Activated CD8-positive, alpha-beta memory T cell treated with anti-CD3 and anti-CD28 coated beads, Interleukin-2, amount 10 ng/mL, durations not matched to agents 7 days and 5 days (primary cell): ENCODE measurements around the gene EMSY. TPM values are rescaled to one million over a fixed set of nuclear protein-coding genes. Genes with fewer than 3 reads are reported as not detected.
"Not testable (repeated sequence)": the region's sequence is repeated elsewhere in the genome, so short reads cannot be mapped to it uniquely, and the experiment has no call there.

ENCODE experiments used
- ATAC-seq: fragments of 150-1000 bp; cut with Tn5 transposase; one replicate; pipeline ENCODE4 v1.10.0; 2021; ENCODE audit warnings: moderate library complexity
- CTCF ChIA-PET: fragments of 350-600 bp; sonication (Branson Sonifier 250); formaldehyde crosslinking; loops from one replicate; lab custom pipeline; 2021; ENCODE audit warnings: antibody characterized with exemption; lab: Charles Lee
- DNase-seq: peaks from one replicate; pipeline ENCODE4 v3.0.0-alpha.2; 2020
- H3K27ac Mint-ChIP-seq: one replicate; pipeline ENCODE4 v1.8.0; 2021; ENCODE audit warnings: mild to moderate bottlenecking, mixed read lengths
- H3K27me3 Mint-ChIP-seq: one replicate; pipeline ENCODE4 v1.8.0; 2021; ENCODE audit warnings: mixed read lengths
- H3K36me3 Mint-ChIP-seq: one replicate; pipeline ENCODE4 v1.8.0; 2021; ENCODE audit warnings: mild to moderate bottlenecking, mixed read lengths
- H3K4me1 Mint-ChIP-seq: one replicate; pipeline ENCODE4 v1.8.0; 2021; ENCODE audit warnings: mixed read lengths
- H3K4me3 Mint-ChIP-seq: one replicate; pipeline ENCODE4 v1.8.0; 2021; ENCODE audit warnings: mild to moderate bottlenecking, moderate library complexity, mixed read lengths
- H3K9me3 Mint-ChIP-seq: one replicate; pipeline ENCODE4 v1.8.0; 2022; ENCODE audit warnings: low read depth, mixed read lengths
- total RNA-seq, 2 experiments: library from RNA; stranded (reverse); gene quantifications; one replicate each; pipeline ENCODE4 v1.2.3, GENCODE V29; 2021

Gene EMSY
- 10 to 100 TPM; 34.9 to 42.0 TPM for total RNA-seq

GRCh38 chr11:76444384-76445120, at the start of gene EMSY:
EMSY (plus strand) TSS chr11:76445018; CDS start chr11:76446939, 1,921 bp downstream.
- H3K4me1 Mint-ChIP-seq: peaks cover 29% of the 10 kb centered on the region
- peaks cover 28% of the 10 kb centered on the region for H3K36me3 Mint-ChIP-seq
- no peaks in the 10 kb centered on the region for H3K9me3 Mint-ChIP-seq
- peak within 1 kb of the TSS; percentile 89 for H3K27ac Mint-ChIP-seq
- peak; percentile 94 for ATAC-seq
- CTCF ChIA-PET: no interaction called here
- DNase-seq: peak; percentile 96
- H3K4me3 Mint-ChIP-seq: peak within 1 kb of the TSS; percentile 85
- no peaks in the 10 kb centered on the region for H3K27me3 Mint-ChIP-seq

- Mint-ChIP-seq H3K27ac (no peak overlapping the region), H3K9me3 (no peaks in the 10 kb centered on the region), H3K4me1 (no peaks in the 10 kb centered on the region), H3K4me3 (no peak overlapping the region), H3K27me3 (peaks cover 4% of the 10 kb centered on the region), H3K36me3 (no peaks in the 10 kb centered on the region)
- DNase-seq (no peak), ATAC-seq (no peak)
- CTCF ChIA-PET: no interaction called here
Measured at GRCh38 chr11:76395296-76395695, 49.5 kb upstream of the EMSY start.

- Mint-ChIP-seq H3K27ac (no peak overlapping the region), H3K27me3 (peaks cover 7% of the 10 kb centered on the region), H3K9me3 (no peaks in the 10 kb centered on the region), H3K4me3 (no peak overlapping the region), H3K4me1 (no peaks in the 10 kb centered on the region), H3K36me3 (no peaks in the 10 kb centered on the region)
- DNase-seq (no peak), ATAC-seq (no peak)
- CTCF ChIA-PET: no interaction called here
Measured at GRCh38 chr11:76397383-76397782, 47.4 kb upstream of the EMSY start.

- no peak overlapping the region for H3K4me3 Mint-ChIP-seq
- H3K27me3 Mint-ChIP-seq: peaks cover 3% of the 10 kb centered on the region
- DNase-seq (no peak), ATAC-seq (no peak)
- H3K27ac Mint-ChIP-seq: no peak overlapping the region
- H3K4me1 Mint-ChIP-seq: no peaks in the 10 kb centered on the region
- CTCF ChIA-PET: interaction anchor here (0.7 kb wide), 1 partner anchor 801 kb away, joined by 3 read pairs; no protein-coding TSS in a partner anchor
- H3K9me3 Mint-ChIP-seq: no peaks in the 10 kb centered on the region
- H3K36me3 Mint-ChIP-seq: no peaks in the 10 kb centered on the region
Measured at GRCh38 chr11:76400967-76401366, 43.9 kb upstream of the EMSY start.

- CTCF ChIA-PET: interaction anchor here (0.7 kb wide), 1 partner anchor 802 kb away, joined by 3 read pairs; no protein-coding TSS in a partner anchor
- not testable (repeated sequence) for DNase-seq
Measured at GRCh38 chr11:76401484-76401883, 43.3 kb upstream of the EMSY start.

GRCh38 chr11:76406359-76406758, 38.5 kb upstream of the EMSY start:
- Mint-ChIP-seq H3K27ac (no peak overlapping the region), H3K9me3 (no peaks in the 10 kb centered on the region), H3K36me3 (no peaks in the 10 kb centered on the region), H3K27me3 (peaks cover 3% of the 10 kb centered on the region), H3K4me3 (no peak overlapping the region), H3K4me1 (peaks cover 2% of the 10 kb centered on the region)
- ATAC-seq (no peak), DNase-seq (no peak)
- CTCF ChIA-PET: no interaction called here

More at GRCh38 chr11:76401484-76401883, 43.3 kb upstream of the EMSY start:
- H3K27ac Mint-ChIP-seq, H3K4me3 Mint-ChIP-seq, H3K9me3 Mint-ChIP-seq, H3K27me3 Mint-ChIP-seq, ATAC-seq, H3K36me3 Mint-ChIP-seq, H3K4me1 Mint-ChIP-seq: not testable (repeated sequence)

- no peak overlapping the region for H3K4me3 Mint-ChIP-seq
- H3K27ac Mint-ChIP-seq: no peak overlapping the region
- no peak for DNase-seq
- no peaks in the 10 kb centered on the region for H3K36me3 Mint-ChIP-seq
- H3K27me3 Mint-ChIP-seq: peaks cover 13% of the 10 kb centered on the region
- H3K9me3 Mint-ChIP-seq: no peaks in the 10 kb centered on the region
- peaks cover 2% of the 10 kb centered on the region for H3K4me1 Mint-ChIP-seq
- ATAC-seq: no peak
- CTCF ChIA-PET: no interaction called here
Measured at GRCh38 chr11:76408171-76408965, 36.5 kb upstream of the EMSY start.

- Mint-ChIP-seq H3K4me1 (peaks cover 2% of the 10 kb centered on the region), H3K27ac (no peak overlapping the region), H3K9me3 (no peaks in the 10 kb centered on the region), H3K4me3 (no peak overlapping the region), H3K27me3 (peaks cover 17% of the 10 kb centered on the region), H3K36me3 (no peaks in the 10 kb centered on the region)
- DNase-seq (no peak), ATAC-seq (no peak)
- CTCF ChIA-PET: no interaction called here
Measured at GRCh38 chr11:76410851-76411357, 33.9 kb upstream of the EMSY start.

- ATAC-seq (no peak), DNase-seq (no peak)
- Mint-ChIP-seq H3K9me3 (no peaks in the 10 kb centered on the region), H3K4me3 (no peak overlapping the region), H3K27ac (no peak overlapping the region), H3K27me3 (peaks cover 28% of the 10 kb centered on the region), H3K36me3 (no peaks in the 10 kb centered on the region), H3K4me1 (no peaks in the 10 kb centered on the region)
- CTCF ChIA-PET: no interaction called here
Measured at GRCh38 chr11:76415073-76415472, 29.7 kb upstream of the EMSY start.

- H3K27ac Mint-ChIP-seq: no peak overlapping the region
- peaks cover 11% of the 10 kb centered on the region for H3K27me3 Mint-ChIP-seq
- no peaks in the 10 kb centered on the region for H3K36me3 Mint-ChIP-seq
- no peak for DNase-seq
- no peak for ATAC-seq
- peaks cover 15% of the 10 kb centered on the region for H3K4me1 Mint-ChIP-seq
- no peak overlapping the region for H3K4me3 Mint-ChIP-seq
- no peaks in the 10 kb centered on the region for H3K9me3 Mint-ChIP-seq
- CTCF ChIA-PET: interaction anchor here (0.7 to 2.3 kb wide), 8 partner anchors 9 to 453 kb away, joined by 3 to 10 read pairs (median 4); no protein-coding TSS in a partner anchor
Measured at GRCh38 chr11:76419896-76420295, 24.9 kb upstream of the EMSY start.

GRCh38 chr11:76424379-76424778, 20.4 kb upstream of the EMSY start:
- H3K27me3 Mint-ChIP-seq: peaks cover 2% of the 10 kb centered on the region
- no peaks in the 10 kb centered on the region for H3K36me3 Mint-ChIP-seq
- CTCF ChIA-PET: no interaction called here
- peak; percentile 57 for DNase-seq
- no peak overlapping the region for H3K4me3 Mint-ChIP-seq
- no peak overlapping the region for H3K27ac Mint-ChIP-seq
- H3K9me3 Mint-ChIP-seq: no peaks in the 10 kb centered on the region
- ATAC-seq: peak; percentile 74
- peaks cover 19% of the 10 kb centered on the region for H3K4me1 Mint-ChIP-seq

- Mint-ChIP-seq H3K27me3 (peaks cover 2% of the 10 kb centered on the region), H3K4me1 (peaks cover 19% of the 10 kb centered on the region), H3K4me3 (no peak overlapping the region), H3K27ac (no peak overlapping the region), H3K36me3 (no peaks in the 10 kb centered on the region), H3K9me3 (no peaks in the 10 kb centered on the region)
- DNase-seq: no peak
- CTCF ChIA-PET: no interaction called here
- ATAC-seq: no peak
Measured at GRCh38 chr11:76424891-76425290, 19.9 kb upstream of the EMSY start.

- no peak overlapping the region for H3K4me3 Mint-ChIP-seq
- no peaks in the 10 kb centered on the region for H3K36me3 Mint-ChIP-seq
- no peak for DNase-seq
- ATAC-seq: no peak
- no peaks in the 10 kb centered on the region for H3K9me3 Mint-ChIP-seq
- CTCF ChIA-PET: no interaction called here
- H3K27ac Mint-ChIP-seq: no peak overlapping the region
- H3K27me3 Mint-ChIP-seq: peaks cover 2% of the 10 kb centered on the region
- peaks cover 19% of the 10 kb centered on the region for H3K4me1 Mint-ChIP-seq
Measured at GRCh38 chr11:76426660-76427059, 18.2 kb upstream of the EMSY start.
